ENCODE data around the gene RARA.
"Not testable (repeated sequence)": the region's sequence is repeated elsewhere in the genome, so short reads cannot be mapped to it uniquely, and the experiment has no call there.

RARA gene

GRCh38 chr17:40298726-40299125, 10.3 kb upstream of the RARA start:
- no peak for DNase-seq

GRCh38 chr17:40299159-40299757, 9.7 kb upstream of the RARA start:
- DNase-seq = not testable (repeated sequence)

- DNase-seq = no peak
Measured at GRCh38 chr17:40301315-40301714, 7.7 kb upstream of the RARA start.

- DNase-seq = peak; percentile 57
Measured at GRCh38 chr17:40303009-40303657, 5.8 kb upstream of the RARA start.

GRCh38 chr17:40303708-40304551, 5.0 kb upstream of the RARA start:
- DNase-seq = no peak

- DNase-seq = peak; percentile 75
Measured at GRCh38 chr17:40304552-40304863, 4.5 kb upstream of the RARA start.

- DNase-seq = not testable (repeated sequence)
Measured at GRCh38 chr17:40304866-40305265, 4.1 kb upstream of the RARA start.

GRCh38 chr17:40306395-40306794, 2.6 kb upstream of the RARA start:
- no peak for DNase-seq

GRCh38 chr17:40307001-40307730, 1.8 kb upstream of the RARA start:
- no peak for DNase-seq

GRCh38 chr17:40307740-40308239, 1.2 kb upstream of the RARA start:
- no peak for DNase-seq

- no peak for DNase-seq
Measured at GRCh38 chr17:40309949-40310510, 1.1 kb downstream of the RARA start.

GRCh38 chr17:40310882-40311391, 2.0 kb downstream of the RARA start:
- no peak for DNase-seq

GRCh38 chr17:40311575-40311974, 2.6 kb downstream of the RARA start:
- DNase-seq = peak; percentile 47

- DNase-seq = no peak
Measured at GRCh38 chr17:40312131-40312731, 3.3 kb downstream of the RARA start.

- DNase-seq = no peak
Measured at GRCh38 chr17:40312893-40313667, 4.1 kb downstream of the RARA start.

- no peak for DNase-seq
Measured at GRCh38 chr17:40313668-40314583, 4.9 kb downstream of the RARA start.

GRCh38 chr17:40314584-40314956, 5.6 kb downstream of the RARA start:
- peak; percentile 88 for DNase-seq

GRCh38 chr17:40315206-40315605, 6.2 kb downstream of the RARA start:
- DNase-seq = no peak

GRCh38 chr17:40315678-40316570, 6.9 kb downstream of the RARA start:
- no peak for DNase-seq

Data from HCEC 1CT (cell line).